ENCODE measurements around the gene EXOC3. TPM values are rescaled to one million over a fixed set of nuclear protein-coding genes. Genes with fewer than 3 reads are reported as not detected.

The EXOC3 gene
- total and polyA plus RNA-seq, 2 of the 4 experiments (the other 2 are of a cell fraction): 35.1 to 47.5 TPM

DNA sequence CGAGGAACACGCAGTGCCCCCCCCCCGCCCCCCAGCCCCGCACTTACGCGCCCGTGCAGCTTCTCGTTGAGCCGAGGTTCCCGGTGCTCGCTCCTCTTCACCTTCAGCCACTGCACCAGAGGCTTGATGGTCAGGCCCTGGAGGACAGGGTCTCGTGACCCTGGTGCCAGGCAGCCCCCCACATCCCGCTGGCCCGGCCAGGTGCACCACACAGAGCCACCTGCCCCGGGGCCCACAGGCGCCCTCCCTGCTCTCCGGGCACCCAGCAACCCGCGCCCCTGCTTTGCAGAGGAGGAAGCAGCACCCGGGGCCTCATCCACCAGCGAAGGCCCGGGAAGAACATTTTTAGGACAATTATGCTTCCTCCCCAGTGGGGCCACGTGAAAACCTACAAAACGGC is 39.0 kb downstream of the EXOC3 start:
- Histone ChIP-seq H3K9me3 (ENCODE audit: control insufficient read depth, insufficient read depth, low read length) (no peaks in the 10 kb centered on the region), H2BK20ac (ENCODE audit: low read depth, low read length) (no peak overlapping the region), H3K36me3 (ENCODE audit: control insufficient read depth, insufficient read depth, low read length) (no peaks in the 10 kb centered on the region), H2BK5ac (ENCODE audit: low read depth, low read length, poor library complexity, severe bottlenecking) (no peak overlapping the region), H4K91ac (ENCODE audit: insufficient read depth, low read depth, low read length) (no peak overlapping the region), H3K27ac (ENCODE audit: insufficient read depth, low read length) (no peak overlapping the region), H2AK5ac (ENCODE audit: low read depth, low read length) (no peak overlapping the region), H4K5ac (ENCODE audit: low read depth, low read length) (no peak overlapping the region), H3K23ac (ENCODE audit: low read depth, low read length) (no peak overlapping the region), H3K79me1 (ENCODE audit: low read depth in 1 of 2, low read length in 2 of 2) (no peaks in the 10 kb centered on the region), H4K20me1 (ENCODE audit: insufficient read depth, low read length) (no peaks in the 10 kb centered on the region; the same call in 1 of the 2 replicates), H2AFZ (replicated peaks; ENCODE audit: low read length, poor library complexity) (no peak overlapping the region), H3K9ac (ENCODE audit: low read depth, low read length) (no peak overlapping the region), H3K4me3 (ENCODE audit: insufficient read depth, low read depth, low read length) (no peak overlapping the region), H3K4ac (ENCODE audit: low read depth, low read length) (no peak overlapping the region), H3K4me1 (ENCODE audit: control insufficient read depth, insufficient read depth, low read length) (no peaks in the 10 kb centered on the region), H3K14ac (replicated peaks; ENCODE audit: low read depth, low read length) (no peak overlapping the region), H3K4me2 (ENCODE audit: low read depth, low read length) (no peak overlapping the region), H3K9me1 (ENCODE audit: insufficient read depth, low read length) (no peaks in the 10 kb centered on the region), H2BK15ac (ENCODE audit: low read depth, low read length) (no peak overlapping the region), H3K27me3 (ENCODE audit: control insufficient read depth, insufficient read depth, low read length) (peaks cover 2% of the 10 kb centered on the region; the same call in 1 of the 2 replicates), H3K18ac (ENCODE audit: low read depth, low read length) (no peak overlapping the region), H2BK120ac (ENCODE audit: low read depth, low read length) (no peak overlapping the region), H4K8ac (ENCODE audit: low read depth in 2 of 2, low read length in 2 of 2) (no peak overlapping the region), H2AK9ac (replicated peaks; ENCODE audit: low read depth, low read length, poor library complexity) (no peak overlapping the region), H3K56ac (ENCODE audit: extremely low read depth, insufficient read depth, low read length) (no peak overlapping the region)
- TF ChIP-seq CHD1 (IDR thresholded peaks at IDR 0.05; ENCODE audit: low read depth, low read length): no peak
- no peak for TF ChIP-seq CEBPB (IDR thresholded peaks at IDR 0.05; ENCODE audit: low read depth, low read length)
- ChIA-PET CTCF (no interaction called here), POLR2A (ENCODE audit: unreplicated experiment) (no interaction called here)
- dilution Hi-C loops (cut with HindIII; ENCODE audit: low sequenced_read_pairs, unreplicated experiment): no loop called here
- ATAC-seq (ENCODE audit: low read depth) (no peak), DNase-seq (no peak)
- in situ Hi-C loops (cut with MboI; ENCODE audit: low sequenced_read_pairs): no loop called here
- intact Hi-C loops (cut with micrococcal nuclease): no loop called here
- no TSS peak for BruUV-seq (replicated peaks)
- WGBS, 2 experiments (ENCODE audit: extremely low coverage in 2 of 2, insufficient read length in 1 of 2): 92% methylated on average over 2 of the region's 24 CpGs; no CpG with 5 or more reads in 1 of the 2 experiments
